K562 (cell line): ENCODE results near the gene WSCD2. TPM values are rescaled to one million over a fixed set of nuclear protein-coding genes. Genes with fewer than 3 reads are reported as not detected.
A peak's percentile ranks its signal among the peaks of the same experiment; 100 is the strongest.

Experiments
- CREB3L1 ChIP-seq: fragments of 450-650 bp; IDR thresholded peaks from 2 replicates; pipeline ENCODE4 v1.6.1; 2014; ENCODE audit warnings: low read depth, mild to moderate bottlenecking, moderate library complexity, borderline replicate concordance
- KDM2B ChIP-seq: fragments of 250-450 bp; sonication (Bioruptor Pico); IDR thresholded peaks from 2 replicates; pipeline ENCODE4 v1.8.0; 2021; ENCODE audit warnings: mild to moderate bottlenecking, moderate library complexity
- TSHZ1 ChIP-seq: fragments of 250-450 bp; sonication (Bioruptor Pico); IDR thresholded peaks from 2 replicates; pipeline ENCODE4 v1.4.0; 2020; ENCODE audit warnings: mild to moderate bottlenecking, moderate library complexity
- ZNF175 ChIP-seq: fragments of 200-800 bp; sonication (Bioruptor generic); IDR thresholded peaks from 2 replicates; pipeline ENCODE4 v1.6.1; 2016; ENCODE audit warnings: low read depth, mild to moderate bottlenecking, missing genetic modification characterization, missing compliant biosample characterization
- ZNF695 ChIP-seq: fragments of 450-650 bp; formaldehyde crosslinking; IDR thresholded peaks from 2 replicates; pipeline ENCODE4 v1.4.0; 2020; ENCODE audit warnings: mild to moderate bottlenecking, moderate library complexity
- polyA plus RNA-seq, 8 experiments: library from polyadenylated mRNA; depleted of rRNA in 4 of 8; stranded (reverse) in 5 of 8; unstranded in 3 of 8; fragments of >200 nt; fragmentation: Nextera tagmentation in 2 of 8; fragmentation: Illumina TruSeq in 1 of 8; extraction: Ambion mirVana in 2 of 8; extraction: Trizol in 1 of 8; gene quantifications; 2 replicates each; pipeline versions ENCODE4 v1.2.1 to v1.2.3, GENCODE V29; 2011 to 2014; ENCODE audit warnings: inconsistent platforms in 1 of 8, missing spikeins in 1 of 8
- total RNA-seq, 7 experiments: library from RNA; depleted of rRNA in 6 of 7; stranded (reverse); fragments of >200 nt in 6 of 7; fragmentation: Illumina TruSeq in 2 of 7; extraction: Trizol in 2 of 7; gene quantifications; 2 replicates each; pipeline versions ENCODE4 v1.2.1 to v1.2.3, GENCODE V29; 2011 to 2021; ENCODE audit warnings: low replicate concordance in 1 of 7

The WSCD2 gene
- total and polyA plus RNA-seq, 9 of the 15 experiments (the other 6 are each of a cell fraction or from before 2014, with no cell fraction given): 0.72 to 14.1 (median 4.0) TPM

GRCh38 chr12:108116254-108116653, 12.8 kb upstream of the WSCD2 start (continued):
- TF ChIP-seq TSHZ1 (CRISPR knock-in tag) (no peak), ZNF695 (CRISPR knock-in tag) (no peak), CREB3L1 (no peak), ZNF175 (CRISPR knock-in tag) (peak; percentile 52; the same call in 1 of the 2 replicates), KDM2B (CRISPR knock-in tag) (no peak)
- TF ChIP-seq, all 486 proteins: peak for 10
